Left lung (tissue), 10 donors: ENCODE data around the gene ALDH3A1. TPM values are rescaled to one million over a fixed set of nuclear protein-coding genes. Genes with fewer than 3 reads are reported as not detected.

Source experiments
- ATAC-seq: fragments of 200-7000 bp; cut with Tn5 transposase; one replicate; pipeline ENCODE4 v1.9.1; 2020; ENCODE audit warnings: moderate library complexity
- DNase-seq, 4 donors: peaks; one replicate each; pipeline ENCODE4 v3.0.0-alpha.2; 2013 to 2020
- H3K27ac ChIP-seq, 2 donors: fragments of 200-600 bp; sonication (generic) in 1 of 2; one replicate each; pipeline versions ENCODE4 v1.5.0 to v1.8.0; 2020 to 2021
- H3K27me3 ChIP-seq, 2 donors: fragments of 200-600 bp; sonication (generic) in 1 of 2; one replicate each; pipeline versions ENCODE4 v1.5.0 to v1.8.0; 2020 to 2021
- H3K36me3 ChIP-seq, 2 donors: fragments of 200-600 bp; sonication (generic) in 1 of 2; one replicate each; pipeline versions ENCODE4 v1.5.0 to v1.8.0; 2020 to 2021
- H3K4me1 ChIP-seq, 2 donors: fragments of 200-600 bp; one replicate each; pipeline ENCODE4 v1.8.0; 2021
- H3K4me3 ChIP-seq, 2 donors: fragments of 200-600 bp; sonication (generic) in 1 of 2; one replicate each; pipeline versions ENCODE4 v1.5.0 to v1.8.0; 2020 to 2021; ENCODE audit warnings: mild to moderate bottlenecking in 1 of 2
- H3K9me3 ChIP-seq, 2 donors: fragments of 200-600 bp; sonication (generic) in 1 of 2; one replicate each; pipeline versions ENCODE4 v1.5.0 to v1.8.0; 2020 to 2021
- CTCF ChIP-seq, 2 donors: fragments of 200-600 bp; sonication (generic) in 1 of 2; IDR thresholded peaks; one replicate each; pipeline versions ENCODE4 v1.5.0 to v1.8.0; 2021; ENCODE audit warnings: antibody characterized with exemption in 2 of 2
- intact Hi-C, 2 donors: fragments of 100-400 bp; cut with DNase I; formaldehyde crosslinking; loops; one replicate each; pipeline versions ENCODE4 v1.11.2 to v1.14.2; 2022
- polyA plus RNA-seq, 6 donors: library from polyadenylated mRNA; unstranded; fragments of 120-200 nt; gene quantifications; one replicate each; pipeline ENCODE4 v1.2.1, GENCODE V29; 2013; ENCODE audit not compliant: insufficient read length in 6 of 6
- total RNA-seq, 2 donors: library from RNA; stranded (reverse); fragmentation: NEBNext Ultra II Directional; extraction: Animal tissue kit (Norgen Biotek cat#: 25700); gene quantifications; one replicate each; pipeline ENCODE4 v1.2.1, GENCODE V29; 2021
- donor health status: DM: no; HTN: yes; CAD: no.
- donor health status: DM: no; HTN: no; CAD: no.

Gene ALDH3A1
- total and polyA plus RNA-seq, 8 donors = 0.41 to 4.7 (median 0.68) TPM

- H3K36me3 ChIP-seq = no peaks in the 10 kb centered on the region
- H3K27me3 ChIP-seq = no peaks in the 10 kb centered on the region
- TF ChIP-seq CTCF (IDR thresholded peaks at IDR 0.05) = no peak
- DNase-seq (peak in 1 of 4 donors; percentile 25), ATAC-seq (no peak)
- H3K9me3 ChIP-seq = no peaks in the 10 kb centered on the region
- intact Hi-C loops = no loop called here
- H3K27ac ChIP-seq = no peak overlapping the region
- no peak overlapping the region for H3K4me3 ChIP-seq
- H3K4me1 ChIP-seq = peaks cover 17 to 49% of the 10 kb centered on the region in 2 donors
Observed at GRCh38 chr17:19723964-19724363, 24.1 kb downstream of the ALDH3A1 start.

- TF ChIP-seq CTCF (IDR thresholded peaks at IDR 0.05) = no peak
- H3K36me3 ChIP-seq = no peaks in the 10 kb centered on the region
- ATAC-seq (no peak), DNase-seq (peak in 2 of 4 donors; percentile 34 to 59)
- intact Hi-C loops = no loop called here
- H3K9me3 ChIP-seq = no peaks in the 10 kb centered on the region
- H3K27ac ChIP-seq = no peak overlapping the region
- H3K27me3 ChIP-seq = no peaks in the 10 kb centered on the region
- H3K4me3 ChIP-seq = no peak overlapping the region
- H3K4me1 ChIP-seq = peaks cover 5 to 22% of the 10 kb centered on the region in 2 donors
Observed at GRCh38 chr17:19720631-19721426, 27.3 kb downstream of the ALDH3A1 start.

GRCh38 chr17:19720210-19720475, 28.0 kb downstream of the ALDH3A1 start:
- no peaks in the 10 kb centered on the region for H3K36me3 ChIP-seq
- no peak overlapping the region for H3K4me3 ChIP-seq
- intact Hi-C loops = no loop called here
- no peaks in the 10 kb centered on the region for H3K9me3 ChIP-seq
- no peak for ATAC-seq
- no peaks in the 10 kb centered on the region for H3K27me3 ChIP-seq
- TF ChIP-seq CTCF (IDR thresholded peaks at IDR 0.05) = no peak
- peaks cover 5 to 16% of the 10 kb centered on the region in 2 donors for H3K4me1 ChIP-seq
- no peak overlapping the region for H3K27ac ChIP-seq
- peak in 1 of 4 donors; percentile 25 for DNase-seq

GRCh38 chr17:19719355-19720209, 28.5 kb downstream of the ALDH3A1 start:
- peak in 1 of 4 donors; percentile 57 for DNase-seq
- no peak for TF ChIP-seq CTCF (IDR thresholded peaks at IDR 0.05)
- Histone ChIP-seq H3K27me3 (no peaks in the 10 kb centered on the region), H3K4me3 (no peak overlapping the region), H3K27ac (no peak overlapping the region), H3K4me1 (peaks cover 5 to 10% of the 10 kb centered on the region in 2 donors), H3K36me3 (no peaks in the 10 kb centered on the region), H3K9me3 (no peaks in the 10 kb centered on the region)
- intact Hi-C loops = no loop called here
- ATAC-seq = peak; percentile 12
